B cell (primary cell): ENCODE results near the gene RCE1. TPM values are rescaled to one million over a fixed set of nuclear protein-coding genes. Genes with fewer than 3 reads are reported as not detected.

Source experiments
- ATAC-seq: fragments of 200-7000 bp; cut with Tn5 transposase; one replicate; pipeline ENCODE4 v1.10.0; 2021; ENCODE audit warnings: low read depth, mild to moderate bottlenecking, moderate number of reproducible peaks, moderate library complexity
- CTCF ChIA-PET: fragments of 350-600 bp; sonication (Branson Sonifier 250); formaldehyde crosslinking; loops from one replicate; lab custom pipeline; 2021; ENCODE audit warnings: antibody characterized with exemption, inconsistent platforms; lab: Charles Lee
- POLR2A ChIA-PET: fragments of 350-600 bp; sonication (Branson Sonifier 250); formaldehyde crosslinking; loops from one replicate; lab custom pipeline; 2021; ENCODE audit warnings: antibody characterized with exemption; lab: Charles Lee
- DNase-seq: peaks from one replicate; pipeline ENCODE4 v3.0.0; 2013
- H2AFZ ChIP-seq: 2 replicates; pipeline ENCODE4 v1.6.1; 2012; ENCODE audit warnings: mild to moderate bottlenecking, low read depth, low read length; ENCODE audit not compliant: insufficient read depth, poor library complexity, severe bottlenecking
- H3K27ac ChIP-seq, 2 donors: 1 replicate in 1 of 2; 2 replicates in 1 of 2; pipeline ENCODE4 v1.5.1; 2012 to 2013; ENCODE audit warnings: low read length in 2 of 2, mild to moderate bottlenecking in 2 of 2, moderate library complexity in 1 of 2
- H3K27me3 ChIP-seq, 4 experiments: fragments of 200-600 bp in 1 of 4; sonication (generic) in 1 of 4; replicated peaks in 1 of 4; 1 replicate in 2 of 4; 2 replicates in 2 of 4; pipeline versions ENCODE4 v1.6.1 to v1.7.0; 2013 to 2016; ENCODE audit warnings: low read length in 3 of 4, mild to moderate bottlenecking in 2 of 4, mixed read lengths in 1 of 4, moderate library complexity in 1 of 4; ENCODE audit not compliant: insufficient read depth in 4 of 4, control insufficient read depth in 3 of 4; ENCODE audit errors: control extremely low read depth in 1 of 4
- H3K36me3 ChIP-seq, 2 experiments: replicated peaks in 1 of 2; 1 replicate in 1 of 2; 2 replicates in 1 of 2; pipeline versions ENCODE4 v1.6.1 to v1.7.1; 2013; ENCODE audit warnings: low read length in 1 of 2; ENCODE audit not compliant: insufficient read depth in 2 of 2, control insufficient read depth in 1 of 2; ENCODE audit errors: control extremely low read depth in 1 of 2, extremely low read depth in 1 of 2
- H3K4me1 ChIP-seq, 2 donors: fragments of 200-600 bp in 1 of 2; sonication (generic) in 1 of 2; 1 replicate in 1 of 2; 2 replicates in 1 of 2; pipeline versions ENCODE4 v1.5.1 to v1.6.1; 2013 to 2017; ENCODE audit warnings: low read length in 2 of 2; ENCODE audit not compliant: control insufficient read depth in 2 of 2, insufficient read depth in 2 of 2
- H3K4me2 ChIP-seq: replicated peaks from 2 replicates; pipeline ENCODE3; 2012; ENCODE audit warnings: mild to moderate bottlenecking, low read depth, low read length; ENCODE audit not compliant: poor library complexity, severe bottlenecking
- H3K4me3 ChIP-seq, 5 experiments: fragments of 200-600 bp in 1 of 5; sonication (generic) in 1 of 5; 1 replicate in 3 of 5; 2 replicates in 2 of 5; pipeline versions ENCODE4 v1.5.1 to v1.7.0; 2011 to 2016; ENCODE audit warnings: low read length in 4 of 5, mild to moderate bottlenecking in 4 of 5, low read depth in 2 of 5, control low read depth in 1 of 5, moderate library complexity in 1 of 5; ENCODE audit not compliant: insufficient read depth in 1 of 5; ENCODE audit errors: control extremely low read depth in 1 of 5, extremely low read depth in 1 of 5
- H3K79me2 ChIP-seq: fragments of 200-600 bp; sonication (generic); one replicate; pipeline ENCODE4 v1.6.0; 2016; ENCODE audit warnings: low read length; ENCODE audit not compliant: control insufficient read depth, insufficient read depth
- H3K9ac ChIP-seq: fragments of 200-600 bp; sonication (generic); 2 replicates; pipeline ENCODE4 v1.6.1; 2017; ENCODE audit warnings: mild to moderate bottlenecking, low read length, moderate library complexity
- H3K9me3 ChIP-seq, 3 donors: one replicate each; pipeline versions ENCODE4 v1.6.1 to v1.7.1; 2013; ENCODE audit warnings: low read length in 2 of 3; ENCODE audit not compliant: control insufficient read depth in 2 of 3, insufficient read depth in 1 of 3; ENCODE audit errors: control extremely low read depth in 1 of 3
- H4K20me1 ChIP-seq: 2 replicates; pipeline ENCODE4 v1.6.0; 2012; ENCODE audit warnings: mild to moderate bottlenecking, low read length; ENCODE audit not compliant: insufficient read depth, control insufficient read depth, poor library complexity, severe bottlenecking
- H3K27ac Mint-ChIP-seq: one replicate; pipeline ENCODE4 v1.8.0; 2021; ENCODE audit warnings: mixed read lengths
- H3K27me3 Mint-ChIP-seq: one replicate; pipeline ENCODE4 v1.8.0; 2021; ENCODE audit warnings: mixed read lengths
- H3K4me1 Mint-ChIP-seq: one replicate; pipeline ENCODE4 v1.8.0; 2021; ENCODE audit warnings: mixed read lengths
- H3K4me3 Mint-ChIP-seq: one replicate; pipeline ENCODE4 v1.8.0; 2021; ENCODE audit warnings: mixed read lengths
- H3K9me3 Mint-ChIP-seq: one replicate; pipeline ENCODE4 v1.8.0; 2022; ENCODE audit warnings: mixed read lengths; ENCODE audit not compliant: insufficient read depth
- EZH2 ChIP-seq: IDR thresholded peaks from 2 replicates; pipeline ENCODE4 v1.6.1; 2012; ENCODE audit warnings: borderline replicate concordance, low read depth, mild to moderate bottlenecking, moderate library complexity, low read length; ENCODE audit not compliant: insufficient read depth, poor library complexity, severe bottlenecking
- WGBS: methylation state at CpG from one replicate; pipeline ENCODE4 v1.1.5; 2013; ENCODE audit warnings: missing lambda C conversion rate; ENCODE audit not compliant: insufficient coverage; 5-methylcytosine and 5-hydroxymethylcytosine counted together
- intact Hi-C: fragments of 100-400 bp; cut with micrococcal nuclease; formaldehyde crosslinking; loops from one replicate; pipeline ENCODE4 v1.10.0; 2022
- polyA plus RNA-seq: library from polyadenylated mRNA; depleted of rRNA; stranded (reverse); fragments of >200 nt; gene quantifications from 2 replicates; pipeline ENCODE4 v1.2.3, GENCODE V29; 2012
- total RNA-seq, 2 donors: library from RNA; stranded (reverse); fragments of 120-200 nt in 1 of 2; gene quantifications; 1 replicate in 1 of 2; 2 replicates in 1 of 2; pipeline versions ENCODE4 v1.2.3 to v1.2.4, GENCODE V29; 2013 to 2022
- TF ChIP-seq, protein P1 (sequence below): fragments of 200-600 bp; IDR thresholded peaks from one replicate; pipeline ENCODE4 v1.8.0; 2022; ENCODE audit warnings: antibody characterized with exemption, mild to moderate bottlenecking

The RCE1 gene
- total and polyA plus RNA-seq, 2 donors (not counting 1 experiment from before 2014, with no cell fraction given), result 31.6 to 59.7 TPM

DNA sequence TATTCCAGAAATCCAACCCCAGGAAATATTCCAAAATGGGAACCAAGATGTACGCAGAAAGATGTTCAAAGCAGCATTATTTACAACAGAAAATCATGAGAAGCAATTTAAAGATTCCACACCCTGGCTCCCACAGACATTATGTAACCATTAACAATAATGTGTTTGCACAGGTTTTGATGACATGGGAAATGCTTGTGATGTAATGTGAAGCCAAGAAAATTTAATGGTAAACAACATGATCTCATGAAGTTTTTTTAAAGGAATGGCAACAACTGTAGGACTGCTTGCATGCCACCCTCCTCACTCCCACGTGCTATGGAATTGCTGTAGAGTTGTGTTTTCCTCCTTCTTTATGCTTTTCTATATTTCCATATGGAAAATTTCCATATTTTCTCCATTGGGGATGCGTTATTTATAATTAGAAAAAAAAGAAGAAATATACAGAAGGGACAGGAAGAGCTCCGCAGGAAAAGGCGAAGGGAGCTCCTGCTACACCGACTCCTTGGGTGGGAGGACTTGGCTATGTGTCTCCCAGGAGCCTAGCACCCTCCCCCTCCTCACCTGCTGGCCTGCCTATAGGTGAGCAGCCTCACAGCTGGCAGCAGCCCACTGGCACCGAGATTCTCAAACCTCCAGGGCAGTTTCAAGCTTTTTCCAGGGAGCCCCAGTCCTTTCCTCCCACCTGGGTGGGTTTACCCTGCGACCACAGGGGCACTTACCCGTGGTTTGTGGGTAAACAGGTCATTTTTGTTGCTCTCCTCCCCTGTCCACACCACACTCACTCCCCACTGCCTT lies 34.5 kb downstream of the RCE1 start:
- WGBS, result 86% methylated on average over 5 of the region's 9 CpGs
- intact Hi-C loops, result no loop called here
- Histone ChIP-seq H3K4me2 (no peak overlapping the region), H3K36me3 (no peaks in the 10 kb centered on the region), H3K9me3 (no peaks in the 10 kb centered on the region), H3K79me2 (no peaks in the 10 kb centered on the region), H3K4me1 (no peaks in the 10 kb centered on the region), H3K4me3 (no peak overlapping the region), H3K9ac (no peak overlapping the region), H4K20me1 (no peaks in the 10 kb centered on the region), H3K27me3 (peaks cover 0 to 5% (median 0%) of the 10 kb centered on the region in 4 experiments), H2AFZ (no peak overlapping the region), H3K27ac (no peak overlapping the region)
- H3K27ac Mint-ChIP-seq, result no peak overlapping the region
- no peaks in the 10 kb centered on the region for H3K4me1 Mint-ChIP-seq
- ChIA-PET POLR2A (no interaction called here), CTCF (no interaction called here)
- no peaks in the 10 kb centered on the region for H3K9me3 Mint-ChIP-seq
- DNase-seq (no peak), ATAC-seq (no peak)
- TF ChIP-seq, protein P1, sequence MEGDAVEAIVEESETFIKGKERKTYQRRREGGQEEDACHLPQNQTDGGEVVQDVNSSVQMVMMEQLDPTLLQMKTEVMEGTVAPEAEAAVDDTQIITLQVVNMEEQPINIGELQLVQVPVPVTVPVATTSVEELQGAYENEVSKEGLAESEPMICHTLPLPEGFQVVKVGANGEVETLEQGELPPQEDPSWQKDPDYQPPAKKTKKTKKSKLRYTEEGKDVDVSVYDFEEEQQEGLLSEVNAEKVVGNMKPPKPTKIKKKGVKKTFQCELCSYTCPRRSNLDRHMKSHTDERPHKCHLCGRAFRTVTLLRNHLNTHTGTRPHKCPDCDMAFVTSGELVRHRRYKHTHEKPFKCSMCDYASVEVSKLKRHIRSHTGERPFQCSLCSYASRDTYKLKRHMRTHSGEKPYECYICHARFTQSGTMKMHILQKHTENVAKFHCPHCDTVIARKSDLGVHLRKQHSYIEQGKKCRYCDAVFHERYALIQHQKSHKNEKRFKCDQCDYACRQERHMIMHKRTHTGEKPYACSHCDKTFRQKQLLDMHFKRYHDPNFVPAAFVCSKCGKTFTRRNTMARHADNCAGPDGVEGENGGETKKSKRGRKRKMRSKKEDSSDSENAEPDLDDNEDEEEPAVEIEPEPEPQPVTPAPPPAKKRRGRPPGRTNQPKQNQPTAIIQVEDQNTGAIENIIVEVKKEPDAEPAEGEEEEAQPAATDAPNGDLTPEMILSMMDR, result no peak
- TF ChIP-seq EZH2, result no peak
- no peak overlapping the region for H3K4me3 Mint-ChIP-seq
- H3K27me3 Mint-ChIP-seq, result peaks cover 25% of the 10 kb centered on the region

DNA sequence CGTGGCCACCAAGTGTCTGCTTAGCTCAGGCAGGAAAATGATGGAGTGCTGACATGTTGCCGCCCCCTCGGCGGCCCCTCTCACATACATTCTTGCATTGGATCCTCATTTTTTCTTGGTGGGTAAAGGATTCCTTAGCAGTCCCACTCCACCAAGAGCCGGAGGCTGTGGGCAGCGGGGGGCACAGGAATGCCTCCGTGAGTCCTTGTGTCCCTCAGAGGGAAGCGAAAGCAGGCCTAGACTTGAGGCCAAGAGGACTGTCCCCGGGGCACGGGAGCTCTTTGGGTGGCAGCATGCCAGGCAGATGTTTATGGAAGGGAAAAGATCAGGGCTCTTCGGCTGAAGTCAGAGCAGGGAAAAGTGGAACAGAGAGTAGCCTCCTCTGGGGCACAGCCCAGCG lies 35.2 kb downstream of the RCE1 start:
- H3K9ac ChIP-seq, result no peak overlapping the region
- no peaks in the 10 kb centered on the region for H3K36me3 ChIP-seq
- H3K27ac ChIP-seq, result no peak overlapping the region
- no peak overlapping the region for H2AFZ ChIP-seq
- H3K79me2 ChIP-seq, result no peaks in the 10 kb centered on the region
- H3K4me2 ChIP-seq, result no peak overlapping the region
- peaks cover 0 to 5% (median 0%) of the 10 kb centered on the region in 4 experiments for H3K27me3 ChIP-seq
- Mint-ChIP-seq H3K27ac (no peak overlapping the region), H3K4me3 (no peak overlapping the region), H3K9me3 (no peaks in the 10 kb centered on the region), H3K4me1 (no peaks in the 10 kb centered on the region), H3K27me3 (peaks cover 25% of the 10 kb centered on the region)
- no peak for TF ChIP-seq EZH2
- TF ChIP-seq, protein P1, result no peak
- ChIA-PET POLR2A (no interaction called here), CTCF (no interaction called here)
- no peak for DNase-seq
- 99% methylated on average over 9 of the region's 12 CpGs for WGBS
- no peaks in the 10 kb centered on the region for H4K20me1 ChIP-seq
- H3K4me3 ChIP-seq, result no peak overlapping the region
- H3K4me1 ChIP-seq, result no peaks in the 10 kb centered on the region
- intact Hi-C loops, result no loop called here
- H3K9me3 ChIP-seq, result no peaks in the 10 kb centered on the region
- no peak for ATAC-seq
